ENCODE measurements around the gene LTC4S.

Gene LTC4S

GRCh38 chr5:179777909-179778308 lies 15.9 kb upstream of the LTC4S start:
- no peak overlapping the region for H3K4me3 ChIP-seq (ENCODE audit: low read length)
- TF ChIP-seq, protein P1, sequence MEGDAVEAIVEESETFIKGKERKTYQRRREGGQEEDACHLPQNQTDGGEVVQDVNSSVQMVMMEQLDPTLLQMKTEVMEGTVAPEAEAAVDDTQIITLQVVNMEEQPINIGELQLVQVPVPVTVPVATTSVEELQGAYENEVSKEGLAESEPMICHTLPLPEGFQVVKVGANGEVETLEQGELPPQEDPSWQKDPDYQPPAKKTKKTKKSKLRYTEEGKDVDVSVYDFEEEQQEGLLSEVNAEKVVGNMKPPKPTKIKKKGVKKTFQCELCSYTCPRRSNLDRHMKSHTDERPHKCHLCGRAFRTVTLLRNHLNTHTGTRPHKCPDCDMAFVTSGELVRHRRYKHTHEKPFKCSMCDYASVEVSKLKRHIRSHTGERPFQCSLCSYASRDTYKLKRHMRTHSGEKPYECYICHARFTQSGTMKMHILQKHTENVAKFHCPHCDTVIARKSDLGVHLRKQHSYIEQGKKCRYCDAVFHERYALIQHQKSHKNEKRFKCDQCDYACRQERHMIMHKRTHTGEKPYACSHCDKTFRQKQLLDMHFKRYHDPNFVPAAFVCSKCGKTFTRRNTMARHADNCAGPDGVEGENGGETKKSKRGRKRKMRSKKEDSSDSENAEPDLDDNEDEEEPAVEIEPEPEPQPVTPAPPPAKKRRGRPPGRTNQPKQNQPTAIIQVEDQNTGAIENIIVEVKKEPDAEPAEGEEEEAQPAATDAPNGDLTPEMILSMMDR (conservative IDR thresholded peaks at IDR 0.05; ENCODE audit: low read length) = no peak
- no peak for DNase-seq (ENCODE audit: low read depth)

DNA sequence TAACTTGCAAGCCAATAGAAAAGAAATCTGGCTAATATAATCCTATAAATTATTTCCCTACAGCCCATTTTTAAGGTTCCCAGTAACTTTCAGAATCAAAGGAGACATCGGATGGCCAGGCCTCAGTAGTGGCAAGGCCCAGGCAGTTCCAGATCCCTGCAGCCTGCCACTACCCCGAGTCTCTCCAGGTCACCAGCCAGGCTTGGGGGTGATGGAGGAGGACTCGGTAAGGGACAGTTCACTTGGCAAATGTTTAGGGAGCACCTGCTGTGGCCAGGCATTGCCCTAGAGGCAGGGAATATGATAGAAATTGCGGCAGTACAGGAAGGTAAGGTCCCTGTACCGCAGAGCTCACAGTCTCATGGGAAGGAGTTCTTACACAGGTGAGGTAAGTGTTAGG lies 15.2 kb upstream of the LTC4S start:
- H3K4me3 ChIP-seq (ENCODE audit: low read length) = no peak overlapping the region

DNA sequence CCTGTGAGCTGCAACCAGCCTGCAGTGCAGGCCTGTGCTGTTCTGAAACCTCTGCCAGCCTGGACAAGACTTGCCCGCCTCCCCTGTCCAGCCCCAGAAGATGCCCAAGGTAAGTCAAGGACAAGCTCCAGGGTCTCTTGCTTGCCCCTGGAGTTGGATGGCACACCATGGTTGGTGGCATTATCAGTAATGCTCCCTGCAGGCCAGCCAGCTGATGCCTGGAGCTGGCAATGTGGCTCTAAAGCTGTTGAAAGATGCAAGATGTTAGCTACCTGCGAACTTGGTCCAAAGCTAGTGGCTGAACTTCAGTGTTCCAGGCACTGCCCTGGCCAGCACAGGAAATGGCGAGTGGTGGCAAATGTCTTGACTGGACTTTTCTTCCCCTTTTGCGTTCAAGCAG lies 14.0 kb upstream of the LTC4S start:
- TF ChIP-seq, protein P1 (conservative IDR thresholded peaks at IDR 0.05; ENCODE audit: low read length) = no peak
- no peak overlapping the region for H3K4me3 ChIP-seq (ENCODE audit: low read length)
- DNase-seq (ENCODE audit: low read depth) = no peak

More for the DNA sequence above, 15.2 kb upstream of the LTC4S start:
- TF ChIP-seq, protein P1 (conservative IDR thresholded peaks at IDR 0.05; ENCODE audit: low read length) = no peak
- no peak for DNase-seq (ENCODE audit: low read depth)

DNA sequence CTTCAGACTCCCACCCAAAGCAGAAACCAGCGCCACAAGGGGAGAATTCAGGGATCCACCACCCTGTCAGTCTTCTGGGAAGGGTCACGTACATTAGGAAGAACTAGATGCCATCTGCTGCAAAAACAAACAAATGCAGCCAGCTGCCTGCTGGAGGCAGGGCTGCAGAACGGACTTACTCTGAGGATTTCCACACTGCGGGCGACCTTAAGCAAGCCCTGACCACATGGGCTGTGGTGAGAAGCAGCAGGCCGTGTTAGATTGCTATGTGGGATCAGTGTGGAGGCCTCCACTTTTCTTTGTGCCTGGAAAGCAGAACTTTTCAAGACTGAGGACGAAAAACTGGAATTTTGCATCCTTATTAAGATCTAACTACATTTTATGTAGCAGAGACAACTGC lies 13.4 kb upstream of the LTC4S start:
- TF ChIP-seq, protein P1 (conservative IDR thresholded peaks at IDR 0.05; ENCODE audit: low read length) = no peak
- H3K4me3 ChIP-seq (ENCODE audit: low read length) = no peak overlapping the region
- DNase-seq (ENCODE audit: low read depth) = no peak

DNA sequence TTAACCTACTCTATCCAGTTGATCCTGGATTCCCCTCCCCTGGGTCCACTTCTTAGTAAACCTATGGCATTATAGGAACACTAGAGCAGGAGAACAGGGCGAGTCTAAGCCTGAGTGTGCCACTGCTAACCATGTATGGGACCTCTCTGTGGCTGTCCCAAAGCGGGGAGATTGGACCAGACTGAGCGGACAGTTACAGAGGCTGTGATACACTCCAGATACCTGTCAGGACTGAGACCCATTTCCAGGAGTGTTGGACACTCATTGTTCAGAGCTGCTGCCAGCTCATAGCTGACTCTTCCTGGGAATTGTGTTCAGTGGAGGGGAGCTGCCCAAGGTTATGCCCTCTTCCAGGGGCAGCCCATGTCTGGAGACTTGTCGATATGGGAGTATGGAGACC lies 11.9 kb upstream of the LTC4S start:
- no peak for DNase-seq (ENCODE audit: low read depth)
- H3K4me3 ChIP-seq (ENCODE audit: low read length) = no peak overlapping the region
- TF ChIP-seq, protein P1 (conservative IDR thresholded peaks at IDR 0.05; ENCODE audit: low read length) = no peak

DNA sequence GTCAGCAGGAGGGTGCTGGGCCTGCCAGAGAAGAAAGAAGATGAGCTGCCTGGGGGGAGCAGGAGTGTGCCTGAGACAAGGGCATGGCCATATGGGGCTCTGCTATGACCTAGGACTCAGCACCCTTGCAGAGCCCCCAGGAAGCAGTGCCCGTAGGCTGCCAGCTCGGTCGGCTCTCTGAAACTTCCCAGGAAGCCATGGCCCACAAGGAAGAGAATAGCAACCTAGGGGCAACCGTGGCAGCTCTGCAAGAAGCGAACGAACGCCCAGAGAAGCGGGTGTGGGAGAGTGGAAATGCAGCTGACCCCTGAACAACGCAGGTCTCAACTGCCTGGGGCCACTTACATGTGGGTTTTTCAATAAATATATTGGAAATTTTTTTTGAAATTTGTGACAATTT lies 10.7 kb upstream of the LTC4S start:
- no peak for DNase-seq (ENCODE audit: low read depth)
- no peak overlapping the region for H3K4me3 ChIP-seq (ENCODE audit: low read length)
- TF ChIP-seq, protein P1 (conservative IDR thresholded peaks at IDR 0.05; ENCODE audit: low read length) = no peak

GRCh38 chr5:179786861-179787260 lies 6.9 kb upstream of the LTC4S start:
- DNase-seq (ENCODE audit: low read depth) = no peak
- TF ChIP-seq, protein P1 (conservative IDR thresholded peaks at IDR 0.05; ENCODE audit: low read length) = no peak
- H3K4me3 ChIP-seq (ENCODE audit: low read length) = no peak overlapping the region
